Trophoblast cell (in vitro differentiated cells and primary cell): ENCODE results near the gene RNF44.

Experiments used
- DNase-seq, 2 donors: peaks; one replicate each; pipeline ENCODE4 v3.0.0-alpha.2; 2016
- H2AFZ ChIP-seq: 2 replicates; pipeline ENCODE4 v1.6.1; 2013; ENCODE audit warnings: low read length, moderate library complexity, mild to moderate bottlenecking; ENCODE audit not compliant: insufficient read depth, poor library complexity
- H2AK5ac ChIP-seq: 2 replicates; pipeline ENCODE4 v1.6.1; 2013; ENCODE audit warnings: mild to moderate bottlenecking, low read length
- H2BK120ac ChIP-seq: 2 replicates; pipeline ENCODE4 v1.6.1; 2013; ENCODE audit warnings: low read length, mild to moderate bottlenecking, moderate library complexity; ENCODE audit not compliant: insufficient read depth, poor library complexity
- H2BK12ac ChIP-seq: 2 replicates; pipeline ENCODE4 v1.6.1; 2013; ENCODE audit warnings: mild to moderate bottlenecking, low read length, moderate library complexity
- H2BK5ac ChIP-seq: 2 replicates; pipeline ENCODE4 v1.6.1; 2013; ENCODE audit warnings: low read length, low read depth, moderate library complexity, mild to moderate bottlenecking; ENCODE audit not compliant: poor library complexity
- H3K14ac ChIP-seq: 2 replicates; pipeline ENCODE4 v1.6.1; 2013; ENCODE audit warnings: mild to moderate bottlenecking, low read length
- H3K18ac ChIP-seq: 2 replicates; pipeline ENCODE4 v1.6.1; 2013; ENCODE audit warnings: mild to moderate bottlenecking, low read length
- H3K23ac ChIP-seq: 2 replicates; pipeline ENCODE4 v1.6.1; 2013; ENCODE audit warnings: low read length
- H3K27ac ChIP-seq: 2 replicates; pipeline ENCODE4 v1.5.1; 2013; ENCODE audit warnings: low read depth, mild to moderate bottlenecking, inconsistent platforms, low read length, moderate library complexity
- H3K27me3 ChIP-seq: 2 replicates; pipeline ENCODE4 v1.6.1; 2013; ENCODE audit warnings: inconsistent platforms, mild to moderate bottlenecking, low read length, moderate library complexity; ENCODE audit not compliant: insufficient read depth
- H3K36me3 ChIP-seq, 2 experiments: 1 replicate in 1 of 2; 2 replicates in 1 of 2; pipeline ENCODE4 v1.6.1; 2013; ENCODE audit warnings: low read length in 2 of 2, mild to moderate bottlenecking in 2 of 2, moderate library complexity in 1 of 2; ENCODE audit not compliant: insufficient read depth in 2 of 2, control insufficient read depth in 1 of 2
- H3K4ac ChIP-seq: 2 replicates; pipeline ENCODE4 v1.6.1; 2013; ENCODE audit warnings: low read depth, mild to moderate bottlenecking, low read length, moderate library complexity
- H3K4me1 ChIP-seq, 2 experiments: 1 replicate in 1 of 2; 2 replicates in 1 of 2; pipeline ENCODE4 v1.6.1; 2013; ENCODE audit warnings: low read length in 2 of 2, mild to moderate bottlenecking in 2 of 2, moderate library complexity in 1 of 2; ENCODE audit not compliant: insufficient read depth in 2 of 2, control insufficient read depth in 1 of 2
- H3K4me2 ChIP-seq: 2 replicates; pipeline ENCODE4 v1.6.1; 2013; ENCODE audit warnings: inconsistent platforms, mild to moderate bottlenecking, low read length, moderate library complexity
- H3K4me3 ChIP-seq: 2 replicates; pipeline ENCODE4 v1.5.1; 2013; ENCODE audit warnings: mild to moderate bottlenecking, low read depth, low read length, inconsistent platforms
- H3K79me1 ChIP-seq: one replicate; pipeline ENCODE4 v1.6.1; 2013; ENCODE audit warnings: low read length
- H3K79me2 ChIP-seq: 2 replicates; pipeline ENCODE4 v1.6.1; 2013; ENCODE audit warnings: low read length, mild to moderate bottlenecking; ENCODE audit not compliant: control insufficient read depth, insufficient read depth, poor library complexity
- H3K9ac ChIP-seq: 2 replicates; pipeline ENCODE4 v1.6.1; 2013; ENCODE audit warnings: mild to moderate bottlenecking, low read length
- H3K9me3 ChIP-seq: 2 replicates; pipeline ENCODE4 v1.6.1; 2013; ENCODE audit warnings: low read depth, mild to moderate bottlenecking, control low read depth, inconsistent platforms, low read length; ENCODE audit not compliant: insufficient read depth
- H4K12ac ChIP-seq: 2 replicates; pipeline ENCODE4 v1.6.1; 2013; ENCODE audit warnings: low read depth, mild to moderate bottlenecking, low read length, moderate library complexity
- H4K8ac ChIP-seq: 2 replicates; pipeline ENCODE4 v1.6.1; 2013; ENCODE audit warnings: low read depth, mild to moderate bottlenecking, low read length, moderate library complexity
- H4K91ac ChIP-seq: one replicate; pipeline ENCODE4 v1.6.1; 2013; ENCODE audit warnings: low read depth, mild to moderate bottlenecking, low read length, moderate library complexity
- WGBS: extraction: QIAGEN DNeasy Blood & Tissue Kit; methylation state at CpG from one replicate; pipeline ENCODE4 v1.1.7; 2013; ENCODE audit warnings: missing lambda C conversion rate; ENCODE audit not compliant: insufficient read length, insufficient coverage; ENCODE audit errors: extremely low coverage; 5-methylcytosine and 5-hydroxymethylcytosine counted together

Gene RNF44

GRCh38 chr5:176515396-176515795 lies 21.8 kb downstream of the RNF44 start:
- WGBS: no CpG with 5 or more reads among the region's 4 CpGs
- H2AFZ ChIP-seq: no peak overlapping the region
- H4K12ac ChIP-seq: no peak overlapping the region
- peaks cover 2% of the 10 kb centered on the region for H3K79me1 ChIP-seq
- H3K4me3 ChIP-seq: no peak overlapping the region
- no peaks in the 10 kb centered on the region for H3K36me3 ChIP-seq
- H3K4ac ChIP-seq: no peak overlapping the region
- H4K91ac ChIP-seq: no peak overlapping the region
- H2BK12ac ChIP-seq: no peak overlapping the region
- no peak overlapping the region for H2AK5ac ChIP-seq
- H3K23ac ChIP-seq: no peak overlapping the region
- no peak overlapping the region for H3K4me2 ChIP-seq
- H3K27me3 ChIP-seq: no peaks in the 10 kb centered on the region
- H3K4me1 ChIP-seq: peaks cover 0 to 1% of the 10 kb centered on the region in 2 experiments
- H3K27ac ChIP-seq: no peak overlapping the region
- H3K9ac ChIP-seq: no peak overlapping the region
- H3K14ac ChIP-seq: no peak overlapping the region
- no peak overlapping the region for H2BK5ac ChIP-seq
- DNase-seq: no peak
- H3K9me3 ChIP-seq: peaks cover 3% of the 10 kb centered on the region
- H4K8ac ChIP-seq: no peak overlapping the region
- no peaks in the 10 kb centered on the region for H3K79me2 ChIP-seq
- no peak overlapping the region for H2BK120ac ChIP-seq
- H3K18ac ChIP-seq: no peak overlapping the region

GRCh38 chr5:176514244-176514950 lies 22.8 kb downstream of the RNF44 start:
- Histone ChIP-seq H3K79me2 (no peaks in the 10 kb centered on the region), H2BK120ac (no peak overlapping the region), H3K4ac (no peak overlapping the region), H2AK5ac (no peak overlapping the region), H3K79me1 (peaks cover 2% of the 10 kb centered on the region), H2BK12ac (no peak overlapping the region), H4K8ac (no peak overlapping the region), H3K9ac (no peak overlapping the region), H3K4me3 (no peak overlapping the region), H3K27ac (no peak overlapping the region), H4K91ac (no peak overlapping the region), H4K12ac (no peak overlapping the region), H2AFZ (no peak overlapping the region), H2BK5ac (no peak overlapping the region), H3K4me2 (no peak overlapping the region), H3K14ac (no peak overlapping the region), H3K36me3 (peaks cover 0 to under 1% of the 10 kb centered on the region in 2 experiments), H3K4me1 (peaks cover 0 to 1% of the 10 kb centered on the region in 2 experiments), H3K23ac (no peak overlapping the region), H3K18ac (no peak overlapping the region), H3K9me3 (no peaks in the 10 kb centered on the region), H3K27me3 (no peaks in the 10 kb centered on the region)
- DNase-seq: peak in 1 of 2 donors; percentile 50
- WGBS: no CpG with 5 or more reads among the region's 11 CpGs

GRCh38 chr5:176513788-176514187 lies 23.4 kb downstream of the RNF44 start:
- Histone ChIP-seq H3K4me3 (no peak overlapping the region), H3K27ac (no peak overlapping the region), H3K36me3 (peaks cover 2 to 6% of the 10 kb centered on the region in 2 experiments), H3K4me2 (no peak overlapping the region), H3K4ac (no peak overlapping the region), H2AK5ac (no peak overlapping the region), H3K79me1 (peaks cover 2% of the 10 kb centered on the region), H4K8ac (no peak overlapping the region), H3K14ac (no peak overlapping the region), H3K27me3 (no peaks in the 10 kb centered on the region), H3K9me3 (no peaks in the 10 kb centered on the region), H2BK5ac (no peak overlapping the region), H3K9ac (no peak overlapping the region), H3K4me1 (peaks cover 0 to 1% of the 10 kb centered on the region in 2 experiments), H4K12ac (no peak overlapping the region), H3K23ac (no peak overlapping the region), H4K91ac (no peak overlapping the region), H3K18ac (no peak overlapping the region), H3K79me2 (no peaks in the 10 kb centered on the region), H2BK120ac (no peak overlapping the region), H2AFZ (no peak overlapping the region), H2BK12ac (no peak overlapping the region)
- DNase-seq: no peak
- WGBS: no CpG with 5 or more reads among the region's 12 CpGs

- H4K8ac ChIP-seq: no peak overlapping the region
- H3K14ac ChIP-seq: no peak overlapping the region
- H3K27ac ChIP-seq: no peak overlapping the region
- no peak overlapping the region for H3K9ac ChIP-seq
- no peak overlapping the region for H4K91ac ChIP-seq
- H3K4ac ChIP-seq: no peak overlapping the region
- H3K9me3 ChIP-seq: no peaks in the 10 kb centered on the region
- H3K27me3 ChIP-seq: no peaks in the 10 kb centered on the region
- no peak overlapping the region for H3K4me2 ChIP-seq
- H2BK5ac ChIP-seq: no peak overlapping the region
- H2BK12ac ChIP-seq: no peak overlapping the region
- no peak overlapping the region for H3K4me3 ChIP-seq
- H2AK5ac ChIP-seq: no peak overlapping the region
- H4K12ac ChIP-seq: no peak overlapping the region
- DNase-seq: no peak
- no peak overlapping the region for H2AFZ ChIP-seq
- peaks cover 20 to 38% of the 10 kb centered on the region in 2 experiments for H3K36me3 ChIP-seq
- H2BK120ac ChIP-seq: no peak overlapping the region
- H3K18ac ChIP-seq: no peak overlapping the region
- no peak overlapping the region for H3K23ac ChIP-seq
- H3K4me1 ChIP-seq: no peaks in the 10 kb centered on the region
- H3K79me1 ChIP-seq: no peaks in the 10 kb centered on the region
- no CpG with 5 or more reads among the region's 4 CpGs for WGBS
- no peaks in the 10 kb centered on the region for H3K79me2 ChIP-seq
Measured at GRCh38 chr5:176508603-176509002, 28.6 kb downstream of the RNF44 start.
